SK-N-SH (cell line): ENCODE measurements around the gene FOSL1. TPM values are rescaled to one million over a fixed set of nuclear protein-coding genes. Genes with fewer than 3 reads are reported as not detected.
A peak's percentile ranks its signal among the peaks of the same experiment; 100 is the strongest.

ENCODE experiments used
- CTCF ChIA-PET: fragments of 300-600, 350-600 bp; formaldehyde crosslinking; extraction: SDS; loops from one replicate; lab custom pipeline; 2021; lab: Yijun Ruan, JAX
- POLR2A ChIA-PET: fragments of 350-600 bp; sonication (Branson Sonifier 250); formaldehyde crosslinking; extraction: SDS; loops from one replicate; lab custom pipeline; 2020; ENCODE audit warnings: antibody characterized with exemption, inconsistent platforms; lab: Yijun Ruan, JAX
- DNase-seq: peaks from one replicate; pipeline ENCODE4 v3.0.0; 2012
- H2AFZ ChIP-seq: fragments of 200-600 bp; sonication (generic); 2 replicates; pipeline ENCODE4 v1.8.1; 2016; ENCODE audit warnings: antibody characterized with exemption, mild to moderate bottlenecking, low read depth
- H3F3A ChIP-seq: fragments of 200-600 bp; sonication (generic); replicated peaks from 2 replicates; pipeline ENCODE3; 2016; ENCODE audit warnings: antibody characterized with exemption, mild to moderate bottlenecking; ENCODE audit not compliant: insufficient read depth
- H3K27ac ChIP-seq, 2 experiments: fragments of 200-500 bp in 1 of 2; fragments of 200-600 bp in 1 of 2; sonication (Bioruptor generic) in 1 of 2; sonication (generic), shearing (Covaris generic) in 1 of 2; 2 replicates each; pipeline versions ENCODE4 v1.5.1 to v1.6.1; 2014 to 2016; ENCODE audit warnings: low read depth in 2 of 2, inconsistent platforms in 1 of 2, low read length in 1 of 2, mild to moderate bottlenecking in 1 of 2, mixed read lengths in 1 of 2
- H3K27me3 ChIP-seq: fragments of 200-600 bp; sonication (generic), shearing (Covaris generic); 2 replicates; pipeline ENCODE4 v1.6.1; 2016; ENCODE audit warnings: mixed run types; ENCODE audit not compliant: insufficient read depth
- H3K36me3 ChIP-seq, 2 experiments: fragments of 200-500 bp in 1 of 2; fragments of 200-600 bp in 1 of 2; sonication (Bioruptor generic) in 1 of 2; sonication (generic) in 1 of 2; replicated peaks in 1 of 2; 2 replicates each; pipeline versions ENCODE3 to v1.5.1; 2014 to 2016; ENCODE audit warnings: low read length in 1 of 2, mild to moderate bottlenecking in 1 of 2; ENCODE audit not compliant: insufficient read depth in 2 of 2, control insufficient read depth in 1 of 2
- H3K4me1 ChIP-seq, 2 experiments: fragments of 200-500 bp in 1 of 2; fragments of 200-600 bp in 1 of 2; sonication (Bioruptor generic) in 1 of 2; sonication (generic), shearing (Covaris generic) in 1 of 2; 2 replicates each; pipeline versions ENCODE4 v1.5.1 to v1.6.1; 2014 to 2016; ENCODE audit warnings: low read depth in 1 of 2, low read length in 1 of 2, mixed run types in 1 of 2; ENCODE audit not compliant: insufficient read depth in 2 of 2, control insufficient read depth in 1 of 2
- H3K4me2 ChIP-seq: fragments of 200-600 bp; sonication (generic), shearing (Covaris generic); 2 replicates; pipeline ENCODE4 v1.6.1; 2017; ENCODE audit warnings: mixed run types
- H3K4me3 ChIP-seq, 2 experiments: fragments of 200-500 bp in 1 of 2; fragments of 200-600 bp in 1 of 2; sonication (Bioruptor generic) in 1 of 2; sonication (generic), shearing (Covaris generic) in 1 of 2; 2 replicates each; pipeline versions ENCODE4 v1.5.1 to v1.8.1; 2014 to 2016; ENCODE audit warnings: low read depth in 2 of 2, inconsistent platforms in 1 of 2, low read length in 1 of 2, mild to moderate bottlenecking in 1 of 2, mixed read lengths in 1 of 2, moderate library complexity in 1 of 2
- H3K79me2 ChIP-seq: fragments of 200-600 bp; sonication (generic); 2 replicates; pipeline ENCODE4 v1.8.1; 2017; ENCODE audit warnings: mild to moderate bottlenecking; ENCODE audit not compliant: insufficient read depth
- H3K9ac ChIP-seq: fragments of 200-600 bp; sonication (generic); 2 replicates; pipeline ENCODE4 v1.6.1; 2017; ENCODE audit warnings: mixed run types
- H3K9me2 ChIP-seq: fragments of 200-600 bp; sonication (generic); 2 replicates; pipeline ENCODE4 v1.6.1; 2017; ENCODE audit warnings: mixed run types
- H3K9me3 ChIP-seq: fragments of 200-600 bp; sonication (generic); 2 replicates; pipeline ENCODE4 v1.6.1; 2017; ENCODE audit warnings: mixed run types, mild to moderate bottlenecking, moderate library complexity
- H4K20me1 ChIP-seq: fragments of 200-600 bp; sonication (generic); 2 replicates; pipeline ENCODE4 v1.6.1; 2017; ENCODE audit warnings: mild to moderate bottlenecking, mixed run types; ENCODE audit not compliant: insufficient read depth
- CHD2 ChIP-seq: fragments of 150-350 bp; IDR thresholded peaks from 2 replicates; pipeline ENCODE4 v1.6.1; 2018; ENCODE audit warnings: low read length; ENCODE audit not compliant: partially characterized antibody
- ELF1 ChIP-seq: IDR thresholded peaks from 2 replicates; pipeline ENCODE4 v1.4.0; 2012
- EP300 ChIP-seq, 2 experiments: IDR thresholded peaks; 2 replicates each; pipeline versions ENCODE4 v1.4.0 to v1.6.1; 2012; ENCODE audit warnings: borderline replicate concordance in 1 of 2, low read depth in 1 of 2, low read length in 1 of 2
- EZH2phosphoT487 ChIP-seq: fragments of 200-600 bp; sonication (generic); IDR thresholded peaks from 2 replicates; pipeline ENCODE4 v1.6.1; 2017; ENCODE audit warnings: low read depth, mixed run types, mild to moderate bottlenecking, antibody characterized with exemption, moderate library complexity, borderline replicate concordance
- FOXJ3 ChIP-seq: sonication (generic); formaldehyde crosslinking; IDR thresholded peaks from 2 replicates; pipeline ENCODE4 v1.5.1; 2020; ENCODE audit warnings: mild to moderate bottlenecking, missing genetic modification reagents
- FOXM1 ChIP-seq: IDR thresholded peaks from 2 replicates; pipeline ENCODE4 v1.4.0; 2012; ENCODE audit warnings: low read depth, mild to moderate bottlenecking
- GABPA ChIP-seq: IDR thresholded peaks from 2 replicates; pipeline ENCODE4 v1.4.0; 2012; ENCODE audit warnings: low read depth, mild to moderate bottlenecking
- GATA2 ChIP-seq: sonication (generic); formaldehyde crosslinking; IDR thresholded peaks from 2 replicates; pipeline ENCODE4 v1.5.0; 2020; ENCODE audit warnings: mild to moderate bottlenecking, missing genetic modification reagents
- JUND ChIP-seq: IDR thresholded peaks from 2 replicates; pipeline ENCODE4 v1.4.0; 2012
- MAX ChIP-seq: IDR thresholded peaks from 2 replicates; pipeline ENCODE4 v1.4.0; 2012; ENCODE audit warnings: low read depth
- MEF2A ChIP-seq: IDR thresholded peaks from 2 replicates; pipeline ENCODE4 v1.4.0; 2012; ENCODE audit warnings: low read depth, borderline replicate concordance
- MXI1 ChIP-seq: IDR thresholded peaks from 2 replicates; pipeline ENCODE4 v1.6.1; 2012; ENCODE audit warnings: mild to moderate bottlenecking, low read depth, low read length, improper control_type of control experiment
- NFIC ChIP-seq: IDR thresholded peaks from 2 replicates; pipeline ENCODE4 v1.4.0; 2012; ENCODE audit warnings: borderline replicate concordance
- NRF1 ChIP-seq: IDR thresholded peaks from 2 replicates; pipeline ENCODE4 v1.6.1; 2012; ENCODE audit warnings: low read depth, mild to moderate bottlenecking, low read length
- POLR2AphosphoS5 ChIP-seq: IDR thresholded peaks from 2 replicates; pipeline ENCODE4 v1.6.1; 2012; ENCODE audit warnings: low read depth, low read length
- RCOR1 ChIP-seq: fragments of 150-350 bp; IDR thresholded peaks from 2 replicates; pipeline ENCODE4 v1.6.1; 2017; ENCODE audit warnings: antibody characterized with exemption, low read length
- RFX5 ChIP-seq: IDR thresholded peaks from 2 replicates; pipeline ENCODE4 v1.6.1; 2012; ENCODE audit warnings: mild to moderate bottlenecking, improper control_type of control experiment, low read length
- RXRA ChIP-seq: IDR thresholded peaks from 2 replicates; pipeline ENCODE4 v1.4.0; 2012; ENCODE audit warnings: low read depth, mild to moderate bottlenecking, borderline replicate concordance
- SIN3A ChIP-seq: IDR thresholded peaks from 2 replicates; pipeline ENCODE4 v1.6.1; 2012; ENCODE audit warnings: low read depth, mild to moderate bottlenecking, low read length, moderate library complexity, borderline replicate concordance
- SMC3 ChIP-seq: IDR thresholded peaks from 2 replicates; pipeline ENCODE4 v1.6.1; 2012; ENCODE audit warnings: low read depth, low read length, improper control_type of control experiment
- TAF1 ChIP-seq: IDR thresholded peaks from 2 replicates; pipeline ENCODE4 v1.6.1; 2012; ENCODE audit warnings: low read depth, mild to moderate bottlenecking, low read length, moderate library complexity, borderline replicate concordance
- TEAD4 ChIP-seq: IDR thresholded peaks from 2 replicates; pipeline ENCODE4 v1.4.0; 2012; ENCODE audit warnings: mild to moderate bottlenecking, borderline replicate concordance; ENCODE audit not compliant: insufficient read depth
- WGBS: methylation state at CpG from one replicate; pipeline ENCODE4 v1.1.6; 2017; ENCODE audit warnings: low lambda C conversion rate; 5-methylcytosine and 5-hydroxymethylcytosine counted together
- polyA plus RNA-seq, 3 experiments: library from polyadenylated mRNA; depleted of rRNA; stranded (reverse); fragments of >200 nt; gene quantifications; 2 replicates each; pipeline ENCODE4 v1.2.3, GENCODE V29; 2012
- TF ChIP-seq, protein P1 (sequence below): IDR thresholded peaks from 2 replicates; pipeline ENCODE4 v1.4.0; 2012; ENCODE audit warnings: low read depth, borderline replicate concordance
- TF ChIP-seq, protein P2 (sequence below): IDR thresholded peaks from 2 replicates; pipeline ENCODE4 v1.4.0; 2012; ENCODE audit warnings: low read depth, borderline replicate concordance
- TF ChIP-seq, protein P3 (sequence below): fragments of 200-600 bp; sonication (generic); IDR thresholded peaks from 2 replicates; pipeline ENCODE4 v1.6.1; 2017; ENCODE audit warnings: antibody characterized with exemption, mild to moderate bottlenecking, moderate library complexity
- TF ChIP-seq, protein P4 (sequence below): fragments of 150-350 bp; IDR thresholded peaks from 2 replicates; pipeline ENCODE4 v1.6.1; 2016; ENCODE audit warnings: mild to moderate bottlenecking, low read depth, low read length

Gene FOSL1
- polyA plus RNA-seq, 1 of the 3 experiments (the other 2 are of a cell fraction): 30.1 TPM

DNA sequence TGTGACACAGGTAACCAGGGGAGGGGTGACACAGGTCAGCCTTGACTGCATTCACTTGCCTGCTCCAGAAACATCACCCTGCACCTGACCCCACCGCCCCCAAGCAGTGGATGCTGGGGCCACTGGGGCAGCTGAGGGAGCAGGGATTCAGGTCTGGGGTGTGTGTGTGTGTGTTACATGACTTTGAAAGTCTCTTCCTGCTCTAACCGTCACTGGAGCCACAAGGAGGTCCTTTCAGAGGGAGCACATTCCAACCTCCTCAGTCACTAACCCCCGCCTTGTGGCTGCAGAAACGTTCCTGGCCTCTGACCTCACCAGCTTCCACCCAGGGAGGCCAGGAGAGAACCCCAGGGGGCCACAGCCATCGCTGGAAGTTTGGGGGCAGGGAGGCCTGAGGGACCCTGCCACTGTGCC is 2.9 kb upstream of the FOSL1 start:
- Histone ChIP-seq H3F3A (peaks cover 46% of the 10 kb centered on the region), H3K36me3 (peaks cover 0 to 7% of the 10 kb centered on the region in 2 experiments), H2AFZ (no peak overlapping the region), H3K4me1 (peaks cover 0 to 30% of the 10 kb centered on the region in 2 experiments; a peak in 3 of 4 replicates), H3K4me2 (peak overlapping the region; percentile 75), H3K9ac (peak overlapping the region; percentile 70), H3K79me2 (peaks cover 59% of the 10 kb centered on the region), H3K9me2 (no peaks in the 10 kb centered on the region), H3K27ac (peak overlapping the region in 1 of 2 experiments; percentile 95; a peak in 2 of 4 replicates), H3K27me3 (no peaks in the 10 kb centered on the region), H3K9me3 (no peaks in the 10 kb centered on the region), H4K20me1 (peaks cover 10% of the 10 kb centered on the region), H3K4me3 (peak overlapping the region in 1 of 2 experiments; percentile 44; a peak in 1 of 4 replicates)
- WGBS: 12% methylated on average over 4 of the region's 5 CpGs
- POLR2A ChIA-PET: no interaction called here
- CTCF ChIA-PET: interaction anchor here (1.1 to 4.1 kb wide), 3 partner anchors 14 to 85 kb away, joined by 3 to 35 read pairs (median 4); partner anchors contain the start of genes CCDC85B and FIBP
- no peak for DNase-seq
- peak; percentile 83 for TF ChIP-seq NFIC
- no peak for TF ChIP-seq NRF1
- TF ChIP-seq, protein P1, sequence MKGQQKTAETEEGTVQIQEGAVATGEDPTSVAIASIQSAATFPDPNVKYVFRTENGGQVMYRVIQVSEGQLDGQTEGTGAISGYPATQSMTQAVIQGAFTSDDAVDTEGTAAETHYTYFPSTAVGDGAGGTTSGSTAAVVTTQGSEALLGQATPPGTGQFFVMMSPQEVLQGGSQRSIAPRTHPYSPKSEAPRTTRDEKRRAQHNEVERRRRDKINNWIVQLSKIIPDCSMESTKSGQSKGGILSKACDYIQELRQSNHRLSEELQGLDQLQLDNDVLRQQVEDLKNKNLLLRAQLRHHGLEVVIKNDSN: no peak
- TF ChIP-seq MEF2A: no peak; the same call in 1 of the 2 replicates
- TF ChIP-seq RFX5: no peak
- no peak; the same call in 1 of the 2 replicates for TF ChIP-seq POLR2AphosphoS5
- peak in 1 of 2 experiments; percentile 98; a peak in 2 of 4 replicates for TF ChIP-seq EP300 (IDR thresholded peaks at IDR 0.05; ENCODE audit: borderline replicate concordance in 1 of 2, low read depth in 1 of 2, low read length in 1 of 2)
- TF ChIP-seq MAX: peak; percentile 69
- no peak for TF ChIP-seq EZH2phosphoT487
- no peak for TF ChIP-seq FOXJ3 (CRISPR knock-in tag)
- peak; percentile 43; the same call in 1 of the 2 replicates for TF ChIP-seq ELF1
- TF ChIP-seq TEAD4: peak; percentile 88
- peak; percentile 93 for TF ChIP-seq JUND
- peak; percentile 92 for TF ChIP-seq RXRA
- TF ChIP-seq, protein P2, sequence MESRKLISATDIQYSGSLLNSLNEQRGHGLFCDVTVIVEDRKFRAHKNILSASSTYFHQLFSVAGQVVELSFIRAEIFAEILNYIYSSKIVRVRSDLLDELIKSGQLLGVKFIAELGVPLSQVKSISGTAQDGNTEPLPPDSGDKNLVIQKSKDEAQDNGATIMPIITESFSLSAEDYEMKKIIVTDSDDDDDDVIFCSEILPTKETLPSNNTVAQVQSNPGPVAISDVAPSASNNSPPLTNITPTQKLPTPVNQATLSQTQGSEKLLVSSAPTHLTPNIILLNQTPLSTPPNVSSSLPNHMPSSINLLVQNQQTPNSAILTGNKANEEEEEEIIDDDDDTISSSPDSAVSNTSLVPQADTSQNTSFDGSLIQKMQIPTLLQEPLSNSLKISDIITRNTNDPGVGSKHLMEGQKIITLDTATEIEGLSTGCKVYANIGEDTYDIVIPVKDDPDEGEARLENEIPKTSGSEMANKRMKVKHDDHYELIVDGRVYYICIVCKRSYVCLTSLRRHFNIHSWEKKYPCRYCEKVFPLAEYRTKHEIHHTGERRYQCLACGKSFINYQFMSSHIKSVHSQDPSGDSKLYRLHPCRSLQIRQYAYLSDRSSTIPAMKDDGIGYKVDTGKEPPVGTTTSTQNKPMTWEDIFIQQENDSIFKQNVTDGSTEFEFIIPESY: peak; percentile 71; the same call in 1 of the 2 replicates
- TF ChIP-seq SMC3: no peak
- no peak for TF ChIP-seq GABPA
- TF ChIP-seq MXI1: no peak
- peak; percentile 96 for TF ChIP-seq FOXM1
- TF ChIP-seq, protein P3, sequence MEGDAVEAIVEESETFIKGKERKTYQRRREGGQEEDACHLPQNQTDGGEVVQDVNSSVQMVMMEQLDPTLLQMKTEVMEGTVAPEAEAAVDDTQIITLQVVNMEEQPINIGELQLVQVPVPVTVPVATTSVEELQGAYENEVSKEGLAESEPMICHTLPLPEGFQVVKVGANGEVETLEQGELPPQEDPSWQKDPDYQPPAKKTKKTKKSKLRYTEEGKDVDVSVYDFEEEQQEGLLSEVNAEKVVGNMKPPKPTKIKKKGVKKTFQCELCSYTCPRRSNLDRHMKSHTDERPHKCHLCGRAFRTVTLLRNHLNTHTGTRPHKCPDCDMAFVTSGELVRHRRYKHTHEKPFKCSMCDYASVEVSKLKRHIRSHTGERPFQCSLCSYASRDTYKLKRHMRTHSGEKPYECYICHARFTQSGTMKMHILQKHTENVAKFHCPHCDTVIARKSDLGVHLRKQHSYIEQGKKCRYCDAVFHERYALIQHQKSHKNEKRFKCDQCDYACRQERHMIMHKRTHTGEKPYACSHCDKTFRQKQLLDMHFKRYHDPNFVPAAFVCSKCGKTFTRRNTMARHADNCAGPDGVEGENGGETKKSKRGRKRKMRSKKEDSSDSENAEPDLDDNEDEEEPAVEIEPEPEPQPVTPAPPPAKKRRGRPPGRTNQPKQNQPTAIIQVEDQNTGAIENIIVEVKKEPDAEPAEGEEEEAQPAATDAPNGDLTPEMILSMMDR: no peak
- TF ChIP-seq TAF1: peak; percentile 42; the same call in 1 of the 2 replicates
- TF ChIP-seq, protein P4, sequence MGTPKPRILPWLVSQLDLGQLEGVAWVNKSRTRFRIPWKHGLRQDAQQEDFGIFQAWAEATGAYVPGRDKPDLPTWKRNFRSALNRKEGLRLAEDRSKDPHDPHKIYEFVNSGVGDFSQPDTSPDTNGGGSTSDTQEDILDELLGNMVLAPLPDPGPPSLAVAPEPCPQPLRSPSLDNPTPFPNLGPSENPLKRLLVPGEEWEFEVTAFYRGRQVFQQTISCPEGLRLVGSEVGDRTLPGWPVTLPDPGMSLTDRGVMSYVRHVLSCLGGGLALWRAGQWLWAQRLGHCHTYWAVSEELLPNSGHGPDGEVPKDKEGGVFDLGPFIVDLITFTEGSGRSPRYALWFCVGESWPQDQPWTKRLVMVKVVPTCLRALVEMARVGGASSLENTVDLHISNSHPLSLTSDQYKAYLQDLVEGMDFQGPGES: no peak
- no peak for TF ChIP-seq GATA2
- TF ChIP-seq RCOR1: no peak
- TF ChIP-seq SIN3A: no peak
- TF ChIP-seq CHD2: no peak
